Mesodermal cell (in vitro differentiated cells): Measurements from ENCODE around the gene CPA1.

ENCODE experiments used
- H3K27ac ChIP-seq: 2 replicates; pipeline ENCODE4 v1.7.0; 2013; ENCODE audit warnings: mild to moderate bottlenecking, low read depth, low read length, moderate library complexity; ENCODE audit not compliant: severe bottlenecking
- H3K36me3 ChIP-seq: 2 replicates; pipeline ENCODE4 v1.7.1; 2013; ENCODE audit warnings: mild to moderate bottlenecking, low read length, moderate library complexity; ENCODE audit not compliant: control insufficient read depth, insufficient read depth
- H3K4me1 ChIP-seq: one replicate; pipeline ENCODE4 v1.7.1; 2013; ENCODE audit warnings: mild to moderate bottlenecking, low read length; ENCODE audit not compliant: insufficient read depth, control insufficient read depth, poor library complexity, severe bottlenecking
- H3K4me3 ChIP-seq: 2 replicates; pipeline ENCODE4 v1.7.0; 2013; ENCODE audit warnings: low read length, control low read depth, mild to moderate bottlenecking; ENCODE audit not compliant: insufficient read depth, poor library complexity, severe bottlenecking; ENCODE audit errors: extremely low read depth
- H3K9me3 ChIP-seq: 2 replicates; pipeline ENCODE4 v1.7.1; 2013; ENCODE audit warnings: mild to moderate bottlenecking, low read length, moderate library complexity; ENCODE audit not compliant: control insufficient read depth
- WGBS, 2 experiments: methylation state at CpG; one replicate each; pipeline ENCODE4 v1.1.5; 2013; ENCODE audit warnings: missing lambda C conversion rate in 2 of 2; ENCODE audit not compliant: insufficient coverage in 2 of 2; 5-methylcytosine and 5-hydroxymethylcytosine counted together

Gene CPA1

GRCh38 chr7:130398526-130399090, 18.3 kb downstream of the CPA1 start:
- peaks cover 12% of the 10 kb centered on the region for H3K4me1 ChIP-seq
- WGBS, 2 experiments: 95 to 99% methylated on average over 6 of the region's 8 CpGs
- H3K4me3 ChIP-seq: no peak overlapping the region
- H3K36me3 ChIP-seq: peaks cover 3% of the 10 kb centered on the region
- no peaks in the 10 kb centered on the region for H3K9me3 ChIP-seq
- no peak overlapping the region for H3K27ac ChIP-seq

GRCh38 chr7:130400120-130400572, 19.9 kb downstream of the CPA1 start:
- Histone ChIP-seq H3K4me3 (no peak overlapping the region), H3K9me3 (no peaks in the 10 kb centered on the region), H3K36me3 (peaks cover 3% of the 10 kb centered on the region), H3K4me1 (peaks cover 6% of the 10 kb centered on the region), H3K27ac (no peak overlapping the region)
- WGBS, 2 experiments: 93% methylated on average over 4 of the region's 4 CpGs

- H3K36me3 ChIP-seq: peaks cover 3% of the 10 kb centered on the region
- H3K9me3 ChIP-seq: no peaks in the 10 kb centered on the region
- H3K27ac ChIP-seq: no peak overlapping the region
- H3K4me1 ChIP-seq: peaks cover under 1% of the 10 kb centered on the region
- no peak overlapping the region for H3K4me3 ChIP-seq
- no CpG with 5 or more reads among the region's 1 CpG for WGBS, 2 experiments
These were observed 20.8 kb downstream of the CPA1 start for GRCh38 chr7:130401101-130401500.

- Histone ChIP-seq H3K36me3 (peaks cover 3% of the 10 kb centered on the region), H3K9me3 (no peaks in the 10 kb centered on the region), H3K4me3 (no peak overlapping the region), H3K27ac (no peak overlapping the region), H3K4me1 (no peaks in the 10 kb centered on the region)
- 93 to 94% methylated on average over 2 to 3 of the region's 3 CpGs for WGBS, 2 experiments
These were observed 21.3 kb downstream of the CPA1 start for GRCh38 chr7:130401578-130401977.

GRCh38 chr7:130405003-130405402, 24.7 kb downstream of the CPA1 start:
- H3K4me3 ChIP-seq: no peak overlapping the region
- no peak overlapping the region for H3K27ac ChIP-seq
- 83 to 100% methylated on average over 1 of the region's 2 CpGs for WGBS, 2 experiments
- peaks cover 17% of the 10 kb centered on the region for H3K4me1 ChIP-seq
- peaks cover 3% of the 10 kb centered on the region for H3K36me3 ChIP-seq
- H3K9me3 ChIP-seq: no peaks in the 10 kb centered on the region

- WGBS, 2 experiments: 50 to 71% methylated on average over 1 of the region's 3 CpGs
- no peaks in the 10 kb centered on the region for H3K9me3 ChIP-seq
- H3K27ac ChIP-seq: peak overlapping the region; percentile 82
- H3K36me3 ChIP-seq: no peaks in the 10 kb centered on the region
- peaks cover 22% of the 10 kb centered on the region for H3K4me1 ChIP-seq
- H3K4me3 ChIP-seq: no peak overlapping the region
These were observed 28.9 kb downstream of the CPA1 start for GRCh38 chr7:130409067-130409711.

- Histone ChIP-seq H3K9me3 (no peaks in the 10 kb centered on the region), H3K4me3 (no peak overlapping the region), H3K27ac (peak overlapping the region; percentile 82), H3K4me1 (peaks cover 22% of the 10 kb centered on the region), H3K36me3 (no peaks in the 10 kb centered on the region)
- WGBS, 2 experiments: 84 to 100% methylated on average over 2 to 4 of the region's 4 CpGs
These were observed 29.4 kb downstream of the CPA1 start for GRCh38 chr7:130409712-130410072.

GRCh38 chr7:130410868-130411541, 30.7 kb downstream of the CPA1 start:
- Histone ChIP-seq H3K9me3 (no peaks in the 10 kb centered on the region), H3K4me1 (peaks cover 22% of the 10 kb centered on the region), H3K4me3 (no peak overlapping the region), H3K27ac (peak overlapping the region; percentile 31), H3K36me3 (no peaks in the 10 kb centered on the region)
- 37 to 69% methylated on average over 2 of the region's 4 CpGs for WGBS, 2 experiments

GRCh38 chr7:130413201-130413600, 32.9 kb downstream of the CPA1 start:
- WGBS, 2 experiments: 94 to 95% methylated on average over 3 of the region's 4 CpGs
- H3K4me3 ChIP-seq: no peak overlapping the region
- H3K27ac ChIP-seq: no peak overlapping the region
- peaks cover 30% of the 10 kb centered on the region for H3K4me1 ChIP-seq
- H3K36me3 ChIP-seq: no peaks in the 10 kb centered on the region
- no peaks in the 10 kb centered on the region for H3K9me3 ChIP-seq

GRCh38 chr7:130415006-130415405, 34.7 kb downstream of the CPA1 start:
- Histone ChIP-seq H3K27ac (no peak overlapping the region), H3K4me1 (peaks cover 19% of the 10 kb centered on the region), H3K36me3 (no peaks in the 10 kb centered on the region), H3K9me3 (no peaks in the 10 kb centered on the region), H3K4me3 (no peak overlapping the region)

GRCh38 chr7:130417213-130417612, 36.9 kb downstream of the CPA1 start:
- no peaks in the 10 kb centered on the region for H3K9me3 ChIP-seq
- WGBS, 2 experiments: 80 to 100% methylated on average over 1 to 2 of the region's 5 CpGs
- H3K4me1 ChIP-seq: peaks cover 15% of the 10 kb centered on the region
- no peak overlapping the region for H3K27ac ChIP-seq
- no peaks in the 10 kb centered on the region for H3K36me3 ChIP-seq
- no peak overlapping the region for H3K4me3 ChIP-seq
